ENCODE data around the gene STK39. TPM values are rescaled to one million over a fixed set of nuclear protein-coding genes. Genes with fewer than 3 reads are reported as not detected.

The STK39 gene
- total RNA-seq, 6 experiments from 2014 or later = 0.29 to 1.2 (median 0.60) TPM

GRCh38 chr2:168182550-168183249 lies 64.7 kb downstream of the STK39 start:
- no peaks in the 10 kb centered on the region for H3K36me3 ChIP-seq
- no peak for TF ChIP-seq POLR2A (IDR thresholded peaks at IDR 0.05)
- TF ChIP-seq CTCF (IDR thresholded peaks at IDR 0.05) = no peak
- no peak overlapping the region for H3K27ac ChIP-seq
- no peak for DNase-seq
- no peak overlapping the region for H3K4me3 ChIP-seq
- H3K27me3 ChIP-seq = no peaks in the 10 kb centered on the region
- no peak for ATAC-seq
- H3K4me1 ChIP-seq = no peaks in the 10 kb centered on the region
- no peaks in the 10 kb centered on the region for H3K9me3 ChIP-seq
- intact Hi-C loops (cut with DNase I) = no loop called here
- WGBS (ENCODE audit: insufficient coverage, low coverage, low lambda C conversion rate, missing lambda C conversion rate) = 81% methylated on average over 5 of the region's 5 CpGs

DNA sequence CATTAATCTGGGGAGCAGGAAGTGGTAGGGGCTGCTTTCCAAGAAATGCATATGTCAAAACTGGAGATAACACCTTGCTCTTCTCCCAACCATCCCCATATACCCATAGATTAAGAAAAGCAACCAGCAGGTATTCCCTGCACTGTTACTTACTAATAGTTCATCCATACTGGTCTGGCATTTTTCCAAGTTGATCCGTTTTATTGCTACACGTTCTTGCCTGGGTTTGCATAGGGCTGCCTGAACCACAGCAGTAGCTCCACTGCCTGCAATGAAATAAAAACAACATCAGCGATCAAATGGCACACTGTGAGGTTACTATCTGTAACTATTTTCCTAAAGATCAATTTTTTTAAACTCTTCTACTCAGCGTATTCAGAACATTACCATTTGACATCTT lies 65.6 kb downstream of the STK39 start:
- no peaks in the 10 kb centered on the region for H3K36me3 ChIP-seq
- no peak for DNase-seq
- H3K27me3 ChIP-seq = no peaks in the 10 kb centered on the region
- intact Hi-C loops (cut with DNase I) = no loop called here
- no peak for TF ChIP-seq POLR2A (IDR thresholded peaks at IDR 0.05)
- TF ChIP-seq CTCF (IDR thresholded peaks at IDR 0.05) = no peak
- no peak overlapping the region for H3K4me3 ChIP-seq
- 72% methylated on average over 4 of the region's 4 CpGs for WGBS (ENCODE audit: insufficient coverage, low coverage, low lambda C conversion rate, missing lambda C conversion rate)
- H3K9me3 ChIP-seq = no peaks in the 10 kb centered on the region
- ATAC-seq = no peak
- no peaks in the 10 kb centered on the region for H3K4me1 ChIP-seq
- no peak overlapping the region for H3K27ac ChIP-seq

DNA sequence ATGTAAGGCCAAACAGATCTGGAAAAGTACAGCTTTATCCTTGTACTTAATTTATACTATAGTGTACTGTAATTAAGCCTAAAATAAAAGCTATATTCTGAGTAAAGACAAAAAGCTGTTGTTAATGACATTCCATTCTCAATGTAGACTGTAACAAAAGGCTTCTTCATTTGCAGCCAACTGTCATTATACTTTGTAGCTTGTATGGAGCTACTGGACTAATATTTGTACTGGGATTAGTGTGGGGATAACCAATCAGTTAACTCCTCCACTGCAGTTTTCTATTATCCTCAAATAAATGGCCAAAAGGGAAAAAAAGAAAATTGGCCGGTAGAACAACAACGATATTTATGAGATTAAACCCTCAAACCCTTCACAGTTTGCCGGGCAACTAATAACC lies 66.5 kb downstream of the STK39 start:
- H3K9me3 ChIP-seq = no peaks in the 10 kb centered on the region
- WGBS (ENCODE audit: insufficient coverage, low coverage, low lambda C conversion rate, missing lambda C conversion rate) = 95% methylated on average over 3 of the region's 3 CpGs
- ATAC-seq (no peak), DNase-seq (no peak)
- intact Hi-C loops (cut with DNase I) = no loop called here
- H3K4me3 ChIP-seq = no peak overlapping the region
- no peak for TF ChIP-seq POLR2A (IDR thresholded peaks at IDR 0.05)
- no peak for TF ChIP-seq CTCF (IDR thresholded peaks at IDR 0.05)
- no peaks in the 10 kb centered on the region for H3K4me1 ChIP-seq
- H3K27me3 ChIP-seq = no peaks in the 10 kb centered on the region
- no peak overlapping the region for H3K27ac ChIP-seq
- H3K36me3 ChIP-seq = no peaks in the 10 kb centered on the region

GRCh38 chr2:168180483-168180882 lies 66.9 kb downstream of the STK39 start:
- TF ChIP-seq POLR2A (IDR thresholded peaks at IDR 0.05) (no peak), CTCF (IDR thresholded peaks at IDR 0.05) (no peak)
- intact Hi-C loops (cut with DNase I) = no loop called here
- Histone ChIP-seq H3K36me3 (no peaks in the 10 kb centered on the region), H3K4me1 (no peaks in the 10 kb centered on the region), H3K27ac (no peak overlapping the region), H3K27me3 (no peaks in the 10 kb centered on the region), H3K9me3 (no peaks in the 10 kb centered on the region), H3K4me3 (no peak overlapping the region)
- ATAC-seq = no peak
- no peak for DNase-seq
- 79% methylated on average over 5 of the region's 5 CpGs for WGBS (ENCODE audit: insufficient coverage, low coverage, low lambda C conversion rate, missing lambda C conversion rate)

Measured in right lobe of liver (tissue), 6 donors.